Astrocyte of the cerebellum (primary cell): ENCODE measurements around the gene KIF25.

ENCODE experiments used
- DNase-seq: peaks from one replicate; pipeline ENCODE4 v3.0.0-alpha.2; 2011; ENCODE audit warnings: low read depth
- H3K4me3 ChIP-seq: 2 replicates; pipeline ENCODE4 v1.5.1; 2011; ENCODE audit warnings: mild to moderate bottlenecking, low read depth, low read length, moderate library complexity
- CTCF ChIP-seq: IDR thresholded peaks from 2 replicates; pipeline ENCODE4 v1.5.1; 2012; ENCODE audit warnings: low read length, low read depth, moderate library complexity, mild to moderate bottlenecking; ENCODE audit errors: missing control alignments
- in situ Hi-C: cut with HindIII; loops from 2 replicates; pipeline ENCODE4 v1.10.0; 2017; ENCODE audit warnings: low sequenced_read_pairs

The KIF25 gene

DNA sequence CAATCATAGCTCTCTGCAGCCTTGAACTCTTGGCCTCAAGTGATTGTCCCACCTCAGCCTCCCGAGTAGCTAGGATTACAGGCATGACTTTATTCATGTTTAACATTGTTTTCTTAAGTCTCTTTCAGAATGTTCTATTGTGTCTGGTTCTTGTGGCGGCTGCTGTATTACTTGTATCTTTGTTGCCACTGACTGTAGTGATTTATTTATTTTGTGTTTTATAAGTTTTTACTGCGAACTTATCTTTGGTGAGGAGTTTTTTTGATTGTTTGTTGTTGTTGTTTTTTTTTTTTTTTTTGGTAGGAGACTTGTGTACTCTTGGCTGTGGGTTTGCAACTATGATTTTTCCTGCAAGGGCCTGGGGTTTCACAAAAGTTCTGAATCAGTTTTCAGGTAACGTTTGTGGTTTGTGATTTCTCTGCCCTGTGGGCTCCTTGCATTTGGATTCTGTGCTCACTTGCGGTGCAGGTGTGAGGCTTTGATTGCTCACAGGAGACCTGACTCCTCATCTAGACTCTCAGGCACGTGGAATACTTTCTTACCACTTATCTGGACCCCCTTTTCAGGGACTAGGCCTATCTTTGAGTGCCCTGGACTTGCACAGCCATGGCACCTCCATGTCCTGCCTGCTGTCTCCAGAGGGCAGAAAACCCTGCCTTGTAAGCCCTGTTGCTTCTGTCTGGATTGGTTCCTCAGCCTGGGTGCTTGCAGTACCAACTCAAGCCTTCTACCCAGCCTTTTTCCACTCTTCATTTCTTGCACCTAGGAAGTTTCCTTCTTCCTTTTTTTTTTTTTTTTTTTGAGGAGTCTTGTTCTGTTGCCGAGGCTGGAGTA is 25.2 kb downstream of the KIF25 start:
- no peak overlapping the region for H3K4me3 ChIP-seq
- in situ Hi-C loops, result no loop called here
- TF ChIP-seq CTCF, result no peak
- no peak for DNase-seq

DNA sequence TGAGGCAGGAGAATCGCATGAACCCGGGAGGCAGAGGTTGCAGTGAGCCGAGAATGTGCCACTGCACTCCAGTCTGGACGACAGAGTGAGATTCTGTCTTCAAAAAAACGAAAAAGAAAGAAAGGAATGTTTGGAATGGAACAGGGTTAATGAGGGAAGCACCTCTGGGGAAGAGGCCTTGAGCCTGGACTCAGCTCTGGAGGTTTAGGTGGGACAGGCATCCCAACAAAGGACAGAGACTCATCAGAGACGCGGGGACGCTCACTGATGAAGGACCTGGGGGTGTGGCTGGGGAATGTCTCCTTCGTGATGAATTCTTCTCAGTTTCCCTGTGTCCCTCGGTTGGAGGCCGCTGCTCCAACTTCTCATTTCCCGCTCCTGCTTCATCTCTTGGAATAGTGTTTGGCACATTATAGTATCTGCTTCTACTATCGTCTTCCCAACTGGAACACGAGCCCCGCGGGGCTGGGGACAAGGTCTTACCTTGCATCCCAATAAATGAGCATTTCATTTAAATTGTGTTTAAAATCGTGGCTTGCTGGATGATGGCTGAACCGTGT is 27.6 kb downstream of the KIF25 start:
- in situ Hi-C loops, result no loop called here
- DNase-seq, result no peak
- no peak for TF ChIP-seq CTCF
- H3K4me3 ChIP-seq, result no peak overlapping the region

- DNase-seq, result no peak
- H3K4me3 ChIP-seq, result no peak overlapping the region
- in situ Hi-C loops, result no loop called here
- no peak for TF ChIP-seq CTCF
Observed at GRCh38 chr6:168025831-168026710, 28.6 kb downstream of the KIF25 start.

GRCh38 chr6:168026925-168027324 is 29.5 kb downstream of the KIF25 start:
- H3K4me3 ChIP-seq, result no peak overlapping the region
- in situ Hi-C loops, result no loop called here
- no peak for DNase-seq
- no peak for TF ChIP-seq CTCF

DNA sequence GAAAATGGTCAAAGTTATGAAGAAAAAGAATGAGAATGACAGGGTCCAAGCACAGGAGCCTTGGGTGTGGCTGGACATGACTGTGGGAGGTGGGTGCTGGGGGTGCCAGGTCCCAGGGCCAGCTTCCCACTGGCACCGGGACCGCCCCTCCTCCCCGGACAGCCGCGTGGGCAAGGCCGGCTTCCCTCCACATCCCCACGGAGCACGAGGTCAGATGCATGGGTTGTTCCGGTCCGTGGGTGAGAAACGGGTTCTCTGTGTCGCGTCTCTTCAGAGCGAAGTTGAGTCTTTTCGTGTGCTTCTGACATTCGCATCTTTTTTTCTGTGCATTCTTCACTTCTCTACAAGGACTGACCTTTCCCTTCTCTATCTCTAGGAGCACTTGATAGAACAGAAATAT is 30.1 kb downstream of the KIF25 start:
- no peak overlapping the region for H3K4me3 ChIP-seq
- in situ Hi-C loops, result no loop called here
- no peak for DNase-seq
- TF ChIP-seq CTCF, result no peak

DNA sequence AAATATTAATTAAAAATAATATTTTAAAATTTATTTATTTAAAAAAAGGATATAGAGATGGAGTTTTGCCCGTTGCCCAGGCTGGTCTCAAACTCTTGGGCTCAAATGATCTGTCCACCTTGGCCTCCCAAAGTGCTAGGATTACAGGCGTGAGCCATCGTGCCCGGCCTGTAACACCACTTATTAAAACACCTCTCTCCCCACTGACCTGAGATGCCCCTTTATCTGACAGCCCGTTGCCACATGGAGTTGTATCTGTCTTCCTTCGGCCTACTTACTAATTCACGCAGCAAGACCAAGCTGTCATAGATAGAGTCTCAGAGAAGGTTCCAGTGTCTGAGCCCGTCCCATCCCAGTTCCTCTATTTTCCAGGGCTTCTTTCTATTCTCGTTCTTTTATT is 30.7 kb downstream of the KIF25 start:
- TF ChIP-seq CTCF, result no peak
- H3K4me3 ChIP-seq, result no peak overlapping the region
- in situ Hi-C loops, result no loop called here
- no peak for DNase-seq
